HepG2 (cell line): ENCODE results near the gene DCHS2. TPM values are rescaled to one million over a fixed set of nuclear protein-coding genes. Genes with fewer than 3 reads are reported as not detected.

Experiments used
- ATAC-seq: fragments of 200-7000 bp; cut with Tn5 transposase; 3 replicates; pipeline ENCODE4 v1.9.1; 2020; ENCODE audit warnings: mild to moderate bottlenecking, moderate library complexity
- BruUV-seq: library from RNA; stranded (reverse); fragments of 400-500 nt; replicated peaks from 2 replicates; lab custom pipeline; 2021; lab: Mats Ljungman, UMichigan
- CTCF ChIA-PET: fragments of 300-600 bp; formaldehyde crosslinking; extraction: SDS; loops from one replicate; lab custom pipeline; 2021; ENCODE audit warnings: low total read pairs, inconsistent platforms, low intra/inter-chr PET ratio; lab: Yijun Ruan, JAX
- POLR2A ChIA-PET: fragments of 350-600 bp; sonication (Branson Sonifier 250); formaldehyde crosslinking; loops from one replicate; lab custom pipeline; 2020; ENCODE audit warnings: antibody characterized with exemption, inconsistent platforms; lab: Yijun Ruan, JAX
- DNase-seq: peaks from one replicate; pipeline ENCODE4 v3.0.0-alpha.2; 2015; ENCODE audit warnings: low spot score
- FAIRE-seq: peaks from 3 replicates; lab custom pipeline; 2011; peaks lifted over from hg19 to GRCh38; lab: Jason Lieb, UNC
- H2AFZ ChIP-seq: one replicate; pipeline ENCODE4 v1.6.1; 2011; ENCODE audit warnings: low read length, inconsistent platforms
- H3K27ac ChIP-seq: fragments of 300-600 bp; 3 replicates; pipeline ENCODE4 v1.8.0; 2011; ENCODE audit warnings: mixed run types, mild to moderate bottlenecking, mixed read lengths, low read length, inconsistent platforms; ENCODE audit not compliant: insufficient read depth; ENCODE audit errors: extremely low read length
- H3K27me3 ChIP-seq, 2 experiments: fragments of 200-600 bp in 1 of 2; 2 replicates in 1 of 2; 3 replicates in 1 of 2; pipeline versions ENCODE4 v1.6.0 to v1.8.0; 2011; ENCODE audit warnings: low read length in 2 of 2, mild to moderate bottlenecking in 2 of 2, moderate library complexity in 2 of 2, inconsistent platforms in 1 of 2; ENCODE audit not compliant: insufficient read depth in 2 of 2, control insufficient read depth in 1 of 2
- H3K36me3 ChIP-seq, 2 experiments: fragments of 200-600 bp in 1 of 2; replicated peaks in 1 of 2; 2 replicates in 1 of 2; 3 replicates in 1 of 2; pipeline versions ENCODE4 v1.5.1 to v1.8.0; 2011; ENCODE audit warnings: low read length in 2 of 2, inconsistent platforms in 1 of 2; ENCODE audit not compliant: insufficient read depth in 2 of 2, control insufficient read depth in 1 of 2
- H3K4me1 ChIP-seq: 2 replicates; pipeline ENCODE4 v1.5.1; 2012; ENCODE audit warnings: low read length, inconsistent platforms; ENCODE audit not compliant: insufficient read depth
- H3K4me2 ChIP-seq: 2 replicates; pipeline ENCODE4 v1.6.0; 2011; ENCODE audit warnings: low read depth, low read length, inconsistent platforms
- H3K4me3 ChIP-seq, 3 experiments: fragments of 200-600 bp in 1 of 3; sonication (generic), shearing (Covaris generic) in 1 of 3; replicated peaks in 1 of 3; 2 replicates each; pipeline ENCODE4 v1.5.1; 2011 to 2016; ENCODE audit warnings: low read length in 3 of 3, inconsistent platforms in 2 of 3, low read depth in 2 of 3, mild to moderate bottlenecking in 2 of 3, control low read depth in 1 of 3, mixed read lengths in 1 of 3; ENCODE audit not compliant: insufficient read depth in 1 of 3
- H3K79me2 ChIP-seq: one replicate; pipeline ENCODE4 v1.6.1; 2011; ENCODE audit warnings: low read length, inconsistent platforms; ENCODE audit not compliant: insufficient read depth
- H3K9ac ChIP-seq: 2 replicates; pipeline ENCODE4 v1.6.0; 2011; ENCODE audit warnings: mild to moderate bottlenecking, low read depth, low read length, inconsistent platforms; ENCODE audit not compliant: insufficient read depth
- H3K9me3 ChIP-seq: 2 replicates; pipeline ENCODE4 v1.5.1; 2012; ENCODE audit warnings: mild to moderate bottlenecking, low read length
- H4K20me1 ChIP-seq: 2 replicates; pipeline ENCODE4 v1.6.0; 2011; ENCODE audit warnings: inconsistent platforms, mild to moderate bottlenecking, low read length, moderate library complexity; ENCODE audit not compliant: insufficient read depth
- AGO1 ChIP-seq: fragments of 200-400 bp; formaldehyde crosslinking; IDR thresholded peaks from 2 replicates; pipeline ENCODE4 v1.6.1; 2017; ENCODE audit warnings: mild to moderate bottlenecking, low read depth, low read length, moderate library complexity; ENCODE audit not compliant: poor library complexity, severe bottlenecking
- ATF1 ChIP-seq: IDR thresholded peaks from 2 replicates; pipeline ENCODE4 v1.6.1; 2016; ENCODE audit warnings: mild to moderate bottlenecking, control low read depth
- HOXA5 ChIP-seq: sonication (generic); formaldehyde crosslinking; IDR thresholded peaks from 2 replicates; pipeline ENCODE4 v1.4.0; 2020; ENCODE audit warnings: missing genetic modification reagents
- KDM3A ChIP-seq: IDR thresholded peaks from 2 replicates; pipeline ENCODE4 v1.6.1; 2018; ENCODE audit warnings: low read depth, missing compliant biosample characterization
- PTBP1 ChIP-seq: fragments of 200-400 bp; formaldehyde crosslinking; IDR thresholded peaks from 2 replicates; pipeline ENCODE4 v1.6.1; 2018; ENCODE audit warnings: low read length, low read depth; ENCODE audit not compliant: poor library complexity, severe bottlenecking
- STAT5B ChIP-seq: sonication (generic); formaldehyde crosslinking; IDR thresholded peaks from 2 replicates; pipeline ENCODE4 v1.4.0; 2020; ENCODE audit warnings: missing genetic modification reagents
- ZNF142 ChIP-seq: sonication (generic); formaldehyde crosslinking; IDR thresholded peaks from 2 replicates; pipeline ENCODE4 v1.4.0; 2020; ENCODE audit warnings: missing genetic modification reagents
- ZNF639 ChIP-seq: conservative IDR thresholded peaks from 2 replicates; pipeline ENCODE4 v1.6.1; 2018; ENCODE audit warnings: missing genetic modification reagents
- in situ Hi-C: cut with HindIII; loops from 2 replicates; pipeline ENCODE4 v1.10.0; 2017; ENCODE audit warnings: low pct_unique_long_range_greater_than_20kb; ENCODE audit not compliant: extremely low pct_ligation_motif_present
- intact Hi-C: fragments of 100-400 bp; cut with micrococcal nuclease; formaldehyde crosslinking; loops from one replicate; pipeline ENCODE4 v1.10.0; 2022; ENCODE audit not compliant: unreplicated experiment
- polyA plus RNA-seq, 8 experiments: library from polyadenylated mRNA; depleted of rRNA in 3 of 8; stranded (reverse) in 7 of 8; unstranded in 1 of 8; fragments of >200 nt; fragmentation: Illumina TruSeq in 4 of 8; extraction: Trizol in 4 of 8; gene quantifications; 2 replicates each; pipeline versions ENCODE4 v1.2.1 to v1.2.3, GENCODE V29; 2011 to 2016; ENCODE audit warnings: low read depth in 4 of 8, missing spikeins in 1 of 8, mixed read lengths in 1 of 8; ENCODE audit not compliant: insufficient read depth in 1 of 8
- total RNA-seq, 5 experiments: library from RNA; depleted of rRNA; stranded (reverse); fragments of >200 nt; fragmentation: Illumina TruSeq; extraction: Trizol; gene quantifications; 2 replicates each; pipeline ENCODE4 v1.2.3, GENCODE V29; 2016; ENCODE audit warnings: low read depth in 1 of 5

The DCHS2 gene
- total and polyA plus RNA-seq, 2 of the 13 experiments (the other 11 are each of a cell fraction or from before 2014, with no cell fraction given), result 0.03 TPM; not detected in 1

GRCh38 chr4:154194649-154195048 lies 296.9 kb downstream of the DCHS2 start:
- no TSS peak for BruUV-seq
- H3K27ac ChIP-seq, result no peak overlapping the region
- H3K4me3 ChIP-seq, result no peak overlapping the region
- H3K27me3 ChIP-seq, result no peaks in the 10 kb centered on the region
- H3K9ac ChIP-seq, result no peak overlapping the region
- in situ Hi-C loops, result no loop called here
- TF ChIP-seq ATF1, result no peak
- TF ChIP-seq AGO1, result no peak
- no peak for TF ChIP-seq ZNF639 (CRISPR knock-in tag)
- no peak for TF ChIP-seq ZNF142 (CRISPR knock-in tag)
- TF ChIP-seq PTBP1, result no peak
- no peak for TF ChIP-seq STAT5B
- TF ChIP-seq HOXA5 (CRISPR knock-in tag), result no peak
- TF ChIP-seq KDM3A (CRISPR knock-in tag), result no peak
- no peaks in the 10 kb centered on the region for H3K36me3 ChIP-seq
- FAIRE-seq (no peak), DNase-seq (no peak), ATAC-seq (no peak)
- ChIA-PET POLR2A (no interaction called here), CTCF (no interaction called here)
- H3K79me2 ChIP-seq, result no peaks in the 10 kb centered on the region
- intact Hi-C loops, result no loop called here
- H4K20me1 ChIP-seq, result no peaks in the 10 kb centered on the region
- no peaks in the 10 kb centered on the region for H3K4me1 ChIP-seq
- H3K9me3 ChIP-seq, result no peaks in the 10 kb centered on the region
- no peak overlapping the region for H3K4me2 ChIP-seq
- H2AFZ ChIP-seq, result no peak overlapping the region
